GM12878 (cell line): ENCODE measurements around the gene CASP8AP2. TPM values are rescaled to one million over a fixed set of nuclear protein-coding genes. Genes with fewer than 3 reads are reported as not detected.

Experiments
- ATAC-seq: fragments of 200-7000 bp; cut with Tn5 transposase; 3 replicates; pipeline ENCODE4 v1.9.1; 2020; ENCODE audit warnings: mild to moderate bottlenecking, moderate library complexity
- Bru-seq: library from RNA; stranded (reverse); fragments of 400-500 nt; gene quantifications from one replicate; lab custom pipeline; 2021; lab: Mats Ljungman, UMichigan
- BruChase-seq, 2 experiments: library from RNA; stranded (reverse); fragments of 400-500 nt; gene quantifications; one replicate each; lab custom pipeline; 2021; lab: Mats Ljungman, UMichigan
- BruUV-seq: library from RNA; stranded (reverse); fragments of 400-500 nt; replicated peaks from 2 replicates; lab custom pipeline; 2021; lab: Mats Ljungman, UMichigan
- CTCF ChIA-PET: fragments of 300-600 bp; sonication (Branson Sonifier 250); formaldehyde crosslinking; extraction: SDS; loops from one replicate; lab custom pipeline; 2021; ENCODE audit warnings: inconsistent platforms; lab: Yijun Ruan, JAX
- POLR2A ChIA-PET: fragments of 350-600 bp; formaldehyde crosslinking; extraction: SDS; loops from one replicate; lab custom pipeline; 2021; ENCODE audit warnings: inconsistent platforms; lab: Charles Lee
- RAD21 ChIA-PET: fragments of 300-600 bp; sonication (Branson Sonifier 250); formaldehyde crosslinking; loops from one replicate; lab custom pipeline; 2023; ENCODE audit warnings: antibody characterized with exemption; ENCODE audit not compliant: unreplicated experiment; lab: Charles Lee
- SMC1A ChIA-PET: fragments of 300-600 bp; sonication (Branson Sonifier 250); formaldehyde crosslinking; loops from one replicate; lab custom pipeline; 2023; ENCODE audit not compliant: unreplicated experiment, uncharacterized antibody; lab: Charles Lee
- DNase-seq: peaks from one replicate; pipeline ENCODE4 v3.0.0-alpha.2; 2011; ENCODE audit warnings: low read depth, low spot score
- FAIRE-seq: peaks from 3 replicates; lab custom pipeline; 2011; peaks lifted over from hg19 to GRCh38; lab: Jason Lieb, UNC
- H2AFZ ChIP-seq: 2 replicates; pipeline ENCODE4 v1.6.0; 2011; ENCODE audit warnings: low read depth, low read length, control low read depth; ENCODE audit not compliant: control insufficient read depth
- H3K27ac ChIP-seq: 2 replicates; pipeline ENCODE4 v1.5.1; 2011; ENCODE audit warnings: control low read depth; ENCODE audit not compliant: control insufficient read depth, insufficient read depth
- H3K27me3 ChIP-seq, 2 experiments: replicated peaks in 1 of 2; 2 replicates each; pipeline versions ENCODE4 v1.6.0 to v1.6.1; 2011; ENCODE audit warnings: low read length in 1 of 2; ENCODE audit not compliant: control insufficient read depth in 2 of 2, insufficient read depth in 2 of 2
- H3K36me3 ChIP-seq, 2 experiments: 2 replicates each; pipeline ENCODE4 v1.5.1; 2011; ENCODE audit warnings: low read length in 1 of 2; ENCODE audit not compliant: control insufficient read depth in 2 of 2, insufficient read depth in 2 of 2
- H3K4me1 ChIP-seq: 2 replicates; pipeline ENCODE4 v1.6.1; 2011; ENCODE audit warnings: mild to moderate bottlenecking, low read length, moderate library complexity, mixed read lengths; ENCODE audit not compliant: control insufficient read depth, insufficient read depth
- H3K4me2 ChIP-seq: 2 replicates; pipeline ENCODE4 v1.6.0; 2011; ENCODE audit warnings: control low read depth; ENCODE audit not compliant: control insufficient read depth, insufficient read depth
- H3K4me3 ChIP-seq: fragments of 200-600 bp; sonication (generic); 2 replicates; pipeline ENCODE4 v1.5.1; 2016
- H3K79me2 ChIP-seq: 2 replicates; pipeline ENCODE4 v1.6.0; 2011; ENCODE audit warnings: low read length; ENCODE audit not compliant: control insufficient read depth, insufficient read depth
- H3K9ac ChIP-seq: 2 replicates; pipeline ENCODE4 v1.8.0; 2011; ENCODE audit warnings: low read length, control low read depth, mixed read lengths; ENCODE audit not compliant: control insufficient read depth, insufficient read depth
- H3K9me3 ChIP-seq: replicated peaks from 3 replicates; pipeline ENCODE4 v1.5.1; 2011; ENCODE audit warnings: mild to moderate bottlenecking, low read length; ENCODE audit not compliant: control insufficient read depth, insufficient read depth
- H4K20me1 ChIP-seq: 2 replicates; pipeline ENCODE4 v1.6.0; 2011; ENCODE audit not compliant: control insufficient read depth, insufficient read depth
- BACH1 ChIP-seq: fragments of 450-650 bp; IDR thresholded peaks from 2 replicates; pipeline ENCODE4 v1.6.1; 2017; ENCODE audit warnings: mild to moderate bottlenecking, borderline replicate concordance
- KAT2A ChIP-seq: conservative IDR thresholded peaks from 2 replicates; pipeline ENCODE4 v1.6.1; 2011; ENCODE audit warnings: low read depth, low read length; ENCODE audit not compliant: control insufficient read depth
- MAX ChIP-seq: IDR thresholded peaks from 2 replicates; pipeline ENCODE4 v1.6.1; 2012; ENCODE audit warnings: low read depth, low read length, improper control_type of control experiment
- NKRF ChIP-seq: fragments of 450-650 bp; conservative IDR thresholded peaks from 2 replicates; pipeline ENCODE4 v1.6.1; 2017; ENCODE audit warnings: mild to moderate bottlenecking, moderate library complexity
- NR2C1 ChIP-seq: fragments of 450-650 bp; IDR thresholded peaks from 2 replicates; pipeline ENCODE4 v1.6.1; 2017; ENCODE audit warnings: antibody characterized with exemption, mild to moderate bottlenecking, moderate library complexity
- POLR2A ChIP-seq: IDR thresholded peaks from 2 replicates; pipeline ENCODE4 v1.6.1; 2011; ENCODE audit warnings: low read depth, mild to moderate bottlenecking, low read length
- RCOR1 ChIP-seq: conservative IDR thresholded peaks from 2 replicates; pipeline ENCODE4 v1.6.1; 2012; ENCODE audit warnings: low read depth, low read length, improper control_type of control experiment
- SIX5 ChIP-seq: IDR thresholded peaks from 2 replicates; pipeline ENCODE4 v1.6.1; 2011; ENCODE audit warnings: mild to moderate bottlenecking, low read depth, low read length, moderate library complexity; ENCODE audit not compliant: severe bottlenecking
- SP1 ChIP-seq: IDR thresholded peaks from one replicate; pipeline ENCODE4 v1.6.1; 2011; ENCODE audit warnings: low read depth, low read length
- ZNF384 ChIP-seq: IDR thresholded peaks from 2 replicates; pipeline ENCODE4 v1.6.1; 2012; ENCODE audit warnings: low read depth, mild to moderate bottlenecking, low read length, improper control_type of control experiment, borderline replicate concordance
- WGBS: methylation state at CpG from one replicate; pipeline ENCODE4 v1.1.6; 2016; ENCODE audit warnings: low lambda C conversion rate; ENCODE audit not compliant: insufficient replicate concordance, insufficient coverage; ENCODE audit errors: missing lambda C conversion rate; 5-methylcytosine and 5-hydroxymethylcytosine counted together
- in situ Hi-C: fragments of 300-500 bp; cut with MboI; formaldehyde crosslinking; loops from 9 replicates; pipeline ENCODE4 v1.14.3; 2018; ENCODE audit warnings: mixed read lengths
- intact Hi-C: fragments of 100-400 bp; cut with micrococcal nuclease; formaldehyde crosslinking; loops from one replicate; pipeline ENCODE4 v1.14.2; 2022; ENCODE audit not compliant: unreplicated experiment
- long read RNA-seq, 2 experiments: library from polyadenylated mRNA; unstranded; transcript quantifications; one replicate each; pipeline ENCODE4 v2.0.0, GENCODE V29; 2019 to 2020
- polyA minus RNA-seq, 3 experiments: library from RNA; depleted of rRNA, polyadenylated mRNA; stranded (reverse); fragments of >200 nt; gene quantifications; 2 replicates each; pipeline ENCODE4 v1.2.3, GENCODE V29; 2011
- polyA plus RNA-seq, 11 experiments: library from polyadenylated mRNA; depleted of rRNA in 4 of 11; unstranded in 6 of 11; stranded (reverse) in 5 of 11; fragments of >200 nt; fragmentation: Nextera tagmentation in 4 of 11; fragmentation: Illumina TruSeq in 1 of 11; extraction: Ambion mirVana in 4 of 11; extraction: Trizol in 1 of 11; gene quantifications; 1 replicate in 1 of 11; 2 replicates in 10 of 11; pipeline versions ENCODE4 v1.2.1 to v1.2.3, GENCODE V29; 2011 to 2016; ENCODE audit warnings: inconsistent platforms in 2 of 11, missing spikeins in 2 of 11, low read depth in 1 of 11
- total RNA-seq, 4 experiments: library from RNA; depleted of rRNA in 3 of 4; stranded (reverse); fragments of >200 nt in 3 of 4; fragmentation: Illumina TruSeq in 1 of 4; extraction: Trizol in 1 of 4; gene quantifications; 2 replicates each; pipeline versions ENCODE4 v1.2.1 to v1.2.3, GENCODE V29; 2013 to 2021
- TF ChIP-seq, protein P1 (sequence below): IDR thresholded peaks from 2 replicates; pipeline ENCODE4 v1.6.1; 2012; ENCODE audit warnings: mild to moderate bottlenecking, low read depth, low read length

CASP8AP2 gene
- 59.6 and 59.9 TPM in 2 replicates for total RNA-seq (2013; cell fraction: nucleolus; rRNA removed)
- total RNA-seq (2014; rRNA removed) (13.3 and 15.3 TPM in 2 replicates), total RNA-seq (2014; rRNA removed; fragmentation: Illumina TruSeq; extraction: Trizol) (27.3 and 28.6 TPM in 2 replicates), total RNA-seq (2021) (18.0 and 18.7 TPM in 2 replicates), polyA plus RNA-seq (2011; rRNA removed) (12.0 and 18.8 TPM in 2 replicates), polyA plus RNA-seq (2014; fragmentation: Illumina TruSeq; extraction: Trizol) (18.8 and 24.3 TPM in 2 replicates), polyA plus RNA-seq (2014; fragmentation: Nextera tagmentation; extraction: Ambion mirVana) (10 to 100 TPM; 12.1 to 15.5 TPM), polyA plus RNA-seq (2014; rRNA removed) (10.0 and 11.1 TPM in 2 replicates), polyA plus RNA-seq (2016; fragmentation: Nextera tagmentation; extraction: Ambion mirVana) (10 to 100 TPM; 28.7 TPM), polyA minus RNA-seq (2011; rRNA and poly(A)+ RNA removed) (20.9 and 25.2 TPM in 2 replicates), Bru-seq, nascent RNA (percentile 67 among the genes with signal in this experiment), BruChase-seq, experiment 1, labeled RNA remaining after a 6-hour chase (percentile 70 among the genes with signal in this experiment), BruChase-seq, experiment 2, labeled RNA remaining after a 2-hour chase (percentile 74 among the genes with signal in this experiment)
- 3.0 TPM for polyA plus RNA-seq (2011; ENCODE audit: low read depth)
- polyA plus RNA-seq (2011; cell fraction: cytosol; rRNA removed) = 3.1 and 3.2 TPM in 2 replicates
- polyA plus RNA-seq (2011; cell fraction: nucleus; rRNA removed) = 10.4 and 13.2 TPM in 2 replicates
- polyA plus RNA-seq (2012) = 4.6 and 7.8 TPM in 2 replicates
- 5.5 and 6.5 TPM in 2 replicates for polyA minus RNA-seq (2011; cell fraction: cytosol; rRNA and poly(A)+ RNA removed)
- polyA minus RNA-seq (2011; cell fraction: nucleus; rRNA and poly(A)+ RNA removed) = 14.9 and 25.1 TPM in 2 replicates
- long read RNA-seq, experiment 1, transcript CASP8AP2-202 (7 exons, 1,280 nt) = major isoform, 7 of 8 reads
- long read RNA-seq, experiment 1, partial matches to known transcripts = 0 of 8 reads
- long read RNA-seq, experiment 1, other reads (novel, unspliced or antisense) = 1 of 8 reads
- long read RNA-seq, experiment 2, transcript CASP8AP2-202 (7 exons, 1,280 nt) = major isoform, 30 of 60 reads
- long read RNA-seq, experiment 2, partial matches to known transcripts = 6 of 60 reads
- long read RNA-seq, experiment 2, other reads (novel, unspliced or antisense) = 21 of 60 reads

DNA sequence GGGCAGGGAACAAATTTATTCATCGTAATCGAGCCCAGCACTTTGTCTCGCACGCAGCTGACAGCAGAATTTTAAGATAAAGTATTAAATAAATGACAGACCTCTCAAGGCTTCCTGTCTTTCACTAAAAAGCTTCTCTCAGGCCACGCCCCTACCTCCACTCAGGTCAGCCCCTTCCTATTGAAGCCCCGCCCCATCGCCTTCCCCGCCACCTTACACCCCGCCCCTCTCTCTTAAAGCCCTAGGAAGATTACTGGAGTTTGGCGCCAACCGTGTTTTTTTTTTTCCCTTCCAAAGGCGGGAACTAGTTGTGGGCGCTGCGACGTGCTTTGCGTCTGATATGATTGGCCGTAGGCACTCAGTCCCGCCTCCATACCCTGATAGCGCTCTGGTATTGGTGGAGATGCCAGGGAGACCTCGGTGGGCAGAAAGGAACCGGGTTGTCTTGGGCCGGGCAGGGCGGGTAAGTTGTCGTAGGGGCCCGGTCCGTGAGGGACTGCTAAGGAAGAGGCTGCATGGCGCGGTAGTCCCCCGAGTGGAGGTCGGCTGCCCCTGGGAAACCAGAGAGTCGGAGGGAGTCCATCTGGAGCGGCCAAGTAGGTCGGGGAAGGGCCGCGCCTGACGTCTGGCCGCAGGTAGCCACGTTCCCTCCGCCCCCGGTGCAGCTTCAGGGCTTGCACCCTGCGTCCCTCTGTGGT lies at the start of gene CASP8AP2:
TSS of gene CASP8AP2 (plus strand) at position 409 of the 698 bp plus-strand sequence.
- SMC1A ChIA-PET = interaction anchor here (1.2 to 2.0 kb wide), 3 partner anchors 10 to 38 kb away, joined by 5 to 20 read pairs (median 8); partner anchors contain the start of gene MDN1
- Histone ChIP-seq H3K9me3 (no peaks in the 10 kb centered on the region), H3K79me2 (peaks cover 24% of the 10 kb centered on the region), H3K4me2 (peak within 1 kb of the TSS; percentile 93), H3K4me1 (peaks cover 12% of the 10 kb centered on the region), H3K9ac (peak within 1 kb of the TSS; percentile 91), H2AFZ (peak within 1 kb of the TSS; percentile 96), H4K20me1 (no peaks in the 10 kb centered on the region), H3K4me3 (peak within 1 kb of the TSS; percentile 87), H3K27me3 (no peaks in the 10 kb centered on the region), H3K27ac (peak within 1 kb of the TSS; percentile 85), H3K36me3 (peaks cover 0 to 8% of the 10 kb centered on the region in 2 experiments; a peak in 2 of 4 replicates)
- POLR2A ChIA-PET = interaction anchor here (0.6 to 4.2 kb wide), 10 partner anchors 9 to 749 kb away, joined by 3 to 45 read pairs (median 4); partner anchors contain the start of genes LYRM2, MDN1 and PNRC1
- 0% methylated on average over 41 of the region's 41 CpGs for WGBS
- in situ Hi-C loops (loop anchor here (10.0 kb wide), 1 partner anchor 455 kb away; no protein-coding TSS in a partner anchor), intact Hi-C loops (loop anchor here (1.0 kb wide), 1 partner anchor 10 kb away; the partner anchor contains the start of gene MDN1)
- ATAC-seq (peak; percentile 97), FAIRE-seq (peak; percentile 90), DNase-seq (peak; percentile 98)
- BruUV-seq = no TSS peak
- CTCF ChIA-PET = interaction anchor here (0.8 to 2.6 kb wide), 6 partner anchors 11 to 472 kb away, joined by 3 to 34 read pairs (median 4); partner anchors contain the start of gene MDN1
- RAD21 ChIA-PET = interaction anchor here (0.7 to 2.3 kb wide), 10 partner anchors 9 to 111 kb away, joined by 3 to 20 read pairs (median 4); partner anchors contain the start of gene MDN1
- peak; percentile 83 for TF ChIP-seq NKRF
- no peak for TF ChIP-seq MAX
- peak; percentile 88 for TF ChIP-seq SP1
- TF ChIP-seq KAT2A = no peak
- peak; percentile 67 for TF ChIP-seq BACH1
- peak; percentile 79 for TF ChIP-seq NR2C1
- TF ChIP-seq SIX5 = no peak
- TF ChIP-seq, protein P1, sequence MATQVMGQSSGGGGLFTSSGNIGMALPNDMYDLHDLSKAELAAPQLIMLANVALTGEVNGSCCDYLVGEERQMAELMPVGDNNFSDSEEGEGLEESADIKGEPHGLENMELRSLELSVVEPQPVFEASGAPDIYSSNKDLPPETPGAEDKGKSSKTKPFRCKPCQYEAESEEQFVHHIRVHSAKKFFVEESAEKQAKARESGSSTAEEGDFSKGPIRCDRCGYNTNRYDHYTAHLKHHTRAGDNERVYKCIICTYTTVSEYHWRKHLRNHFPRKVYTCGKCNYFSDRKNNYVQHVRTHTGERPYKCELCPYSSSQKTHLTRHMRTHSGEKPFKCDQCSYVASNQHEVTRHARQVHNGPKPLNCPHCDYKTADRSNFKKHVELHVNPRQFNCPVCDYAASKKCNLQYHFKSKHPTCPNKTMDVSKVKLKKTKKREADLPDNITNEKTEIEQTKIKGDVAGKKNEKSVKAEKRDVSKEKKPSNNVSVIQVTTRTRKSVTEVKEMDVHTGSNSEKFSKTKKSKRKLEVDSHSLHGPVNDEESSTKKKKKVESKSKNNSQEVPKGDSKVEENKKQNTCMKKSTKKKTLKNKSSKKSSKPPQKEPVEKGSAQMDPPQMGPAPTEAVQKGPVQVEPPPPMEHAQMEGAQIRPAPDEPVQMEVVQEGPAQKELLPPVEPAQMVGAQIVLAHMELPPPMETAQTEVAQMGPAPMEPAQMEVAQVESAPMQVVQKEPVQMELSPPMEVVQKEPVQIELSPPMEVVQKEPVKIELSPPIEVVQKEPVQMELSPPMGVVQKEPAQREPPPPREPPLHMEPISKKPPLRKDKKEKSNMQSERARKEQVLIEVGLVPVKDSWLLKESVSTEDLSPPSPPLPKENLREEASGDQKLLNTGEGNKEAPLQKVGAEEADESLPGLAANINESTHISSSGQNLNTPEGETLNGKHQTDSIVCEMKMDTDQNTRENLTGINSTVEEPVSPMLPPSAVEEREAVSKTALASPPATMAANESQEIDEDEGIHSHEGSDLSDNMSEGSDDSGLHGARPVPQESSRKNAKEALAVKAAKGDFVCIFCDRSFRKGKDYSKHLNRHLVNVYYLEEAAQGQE = no peak
- TF ChIP-seq POLR2A = peak; percentile 90
- peak; percentile 99 for TF ChIP-seq ZNF384
- TF ChIP-seq RCOR1 = no peak
